IPS-NIHi11 (cell line): ENCODE data around the gene SFSWAP.

ENCODE experiments used
- DNase-seq: peaks from one replicate; pipeline ENCODE4 v3.0.0; 2012; ENCODE audit warnings: mixed read lengths, low spot score

Gene SFSWAP

GRCh38 chr12:131817241-131817640, 106.4 kb downstream of the SFSWAP start:
- no peak for DNase-seq

- DNase-seq: no peak
These were observed 108.1 kb downstream of the SFSWAP start for GRCh38 chr12:131818821-131819585.

- DNase-seq: no peak
These were observed 113.6 kb downstream of the SFSWAP start for GRCh38 chr12:131824450-131824849.

DNA sequence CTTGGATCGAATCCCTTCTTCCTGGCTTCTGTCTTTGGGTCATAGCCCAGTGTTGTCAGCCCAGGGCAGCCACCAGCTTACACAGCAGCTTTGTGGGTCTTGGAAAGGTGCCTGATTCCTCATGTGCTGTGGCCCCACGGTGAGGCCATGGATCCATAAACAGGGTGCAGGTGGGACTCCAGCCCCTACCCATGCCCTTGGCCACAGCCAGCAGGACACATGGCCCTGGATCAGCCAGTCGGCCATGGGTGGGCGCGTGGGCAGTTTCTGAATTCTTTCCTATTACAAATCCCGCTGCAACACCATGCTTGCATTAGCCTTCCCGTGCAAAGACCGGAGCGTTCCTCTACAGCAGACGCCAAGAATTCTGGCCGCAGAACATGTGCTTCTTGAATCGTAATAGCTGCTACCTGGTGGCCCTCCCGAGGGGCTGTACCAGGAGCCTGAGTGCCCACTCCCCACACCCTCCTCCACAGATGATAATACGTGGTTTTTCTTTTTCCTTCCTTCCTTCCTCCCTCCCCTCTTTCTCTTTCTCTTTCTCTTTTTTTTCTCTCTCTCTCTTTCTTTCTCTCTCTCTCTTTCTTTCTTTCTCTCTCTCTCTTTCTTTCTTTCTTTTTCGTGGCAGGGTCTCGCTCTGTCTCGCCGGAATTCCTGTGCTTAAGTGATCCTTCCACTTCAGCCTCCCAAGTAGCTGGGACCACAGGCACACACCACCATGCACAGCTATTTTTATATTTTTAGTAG, 114.4 kb downstream of the SFSWAP start:
- no peak for DNase-seq

DNA sequence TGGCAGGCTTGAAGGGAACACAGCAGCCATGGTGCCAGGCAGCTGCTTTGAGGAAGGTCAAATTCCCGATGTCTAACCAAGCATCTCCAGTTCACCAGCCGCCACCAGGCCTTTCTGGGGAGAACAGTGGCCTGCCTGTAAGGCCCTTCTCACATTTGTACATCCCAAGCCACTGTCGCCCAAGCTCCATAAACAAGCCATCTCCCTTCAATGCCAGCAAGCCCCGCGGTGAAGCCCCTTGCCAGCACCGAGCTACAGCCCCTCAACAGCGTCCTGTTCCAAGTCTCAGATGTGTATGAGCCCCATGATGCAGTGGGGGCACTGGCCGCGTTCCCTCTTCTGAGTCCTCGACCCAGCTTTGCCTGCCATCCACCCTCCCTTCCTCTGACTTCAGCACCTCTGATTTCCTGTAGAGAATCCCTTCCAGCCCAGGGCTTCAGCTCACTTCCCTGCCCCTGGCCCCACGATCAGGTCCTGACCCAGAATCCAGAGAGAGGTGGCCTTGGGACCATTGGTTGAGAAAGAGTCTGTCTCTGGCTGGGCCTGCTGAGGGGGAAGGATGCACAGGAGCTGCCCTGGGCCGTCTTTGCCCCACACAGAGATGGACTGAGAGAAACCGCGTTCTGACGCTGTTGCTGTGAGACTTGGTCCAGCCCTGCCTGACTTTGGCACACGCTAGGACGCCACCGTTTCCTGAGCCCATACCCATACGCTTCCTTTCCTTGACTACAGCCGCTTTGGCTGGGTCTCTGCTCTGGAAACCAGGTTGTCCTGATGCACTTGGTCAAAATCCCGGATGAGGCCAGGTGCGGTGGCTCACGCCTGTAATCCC, 115.4 kb downstream of the SFSWAP start:
- DNase-seq: no peak

- DNase-seq: peak; percentile 89
These were observed 117.2 kb downstream of the SFSWAP start, which contains the start of gene MMP17 for GRCh38 chr12:131827961-131828534. MMP17 (plus strand) TSS chr12:131828393; CDS start chr12:131828495, 102 bp downstream.

DNA sequence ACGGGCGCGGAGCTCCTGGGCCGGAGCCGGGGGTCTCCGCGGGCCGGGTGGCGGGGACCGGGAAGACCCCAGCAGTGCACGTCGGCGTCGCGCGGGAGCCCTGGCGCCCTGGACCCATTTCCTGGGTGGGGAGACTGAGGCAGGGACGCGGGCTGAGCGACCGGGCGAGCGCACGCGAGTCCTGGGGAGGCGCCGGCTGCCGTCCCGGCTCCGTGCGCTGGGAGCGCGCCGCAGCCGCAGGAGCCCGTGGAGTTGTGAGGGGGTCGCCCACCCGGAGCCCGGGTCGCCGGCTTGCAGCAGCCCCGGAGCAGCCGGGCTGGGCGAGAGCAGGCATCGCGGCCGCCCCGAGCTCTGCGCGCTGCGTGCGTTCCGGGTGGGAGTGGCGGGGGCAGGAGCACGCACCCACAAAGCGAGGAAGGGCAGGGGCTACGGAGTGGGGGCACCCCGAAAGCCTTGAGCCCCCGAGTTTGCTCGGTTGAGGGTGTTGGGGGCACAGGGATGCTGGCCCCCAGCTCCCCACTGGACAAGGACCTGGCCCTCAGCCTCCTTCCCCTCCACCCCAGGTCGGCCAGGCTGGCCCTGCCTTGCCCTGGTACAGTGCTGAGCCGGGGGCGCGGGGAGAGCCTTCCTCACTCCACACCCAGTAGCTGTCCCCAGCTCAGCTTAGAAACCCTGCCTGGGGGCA, 117.9 kb downstream of the SFSWAP start:
- DNase-seq: no peak

GRCh38 chr12:131829356-131829747, 118.5 kb downstream of the SFSWAP start:
- no peak for DNase-seq

GRCh38 chr12:131829791-131830334, 119.0 kb downstream of the SFSWAP start:
- no peak for DNase-seq

GRCh38 chr12:131830335-131830913, 119.5 kb downstream of the SFSWAP start:
- DNase-seq: peak; percentile 79

GRCh38 chr12:131830914-131831571, 120.2 kb downstream of the SFSWAP start:
- no peak for DNase-seq

DNA sequence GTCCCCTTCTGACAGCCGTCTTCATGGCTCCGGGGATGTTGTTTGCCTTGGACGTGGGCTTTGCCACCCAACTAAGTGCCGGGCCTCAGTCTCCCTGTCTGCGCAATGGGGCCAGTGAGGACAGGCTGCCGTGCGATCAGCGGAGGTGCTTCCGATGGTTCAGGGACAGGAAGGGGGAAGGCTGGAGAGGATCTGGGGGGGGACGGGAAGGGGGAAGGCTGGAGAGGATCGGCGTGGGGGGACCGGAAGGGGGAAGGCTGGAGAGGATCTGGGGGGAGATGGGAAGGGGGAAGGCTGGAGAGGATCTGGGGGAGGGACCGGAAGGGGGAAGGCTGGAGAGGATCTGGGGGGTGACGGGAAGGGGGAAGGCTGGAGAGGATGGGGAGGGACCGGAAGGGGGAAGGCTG, 120.7 kb downstream of the SFSWAP start:
- no peak for DNase-seq

- no peak for DNase-seq
These were observed 121.7 kb downstream of the SFSWAP start for GRCh38 chr12:131832321-131833231.

DNA sequence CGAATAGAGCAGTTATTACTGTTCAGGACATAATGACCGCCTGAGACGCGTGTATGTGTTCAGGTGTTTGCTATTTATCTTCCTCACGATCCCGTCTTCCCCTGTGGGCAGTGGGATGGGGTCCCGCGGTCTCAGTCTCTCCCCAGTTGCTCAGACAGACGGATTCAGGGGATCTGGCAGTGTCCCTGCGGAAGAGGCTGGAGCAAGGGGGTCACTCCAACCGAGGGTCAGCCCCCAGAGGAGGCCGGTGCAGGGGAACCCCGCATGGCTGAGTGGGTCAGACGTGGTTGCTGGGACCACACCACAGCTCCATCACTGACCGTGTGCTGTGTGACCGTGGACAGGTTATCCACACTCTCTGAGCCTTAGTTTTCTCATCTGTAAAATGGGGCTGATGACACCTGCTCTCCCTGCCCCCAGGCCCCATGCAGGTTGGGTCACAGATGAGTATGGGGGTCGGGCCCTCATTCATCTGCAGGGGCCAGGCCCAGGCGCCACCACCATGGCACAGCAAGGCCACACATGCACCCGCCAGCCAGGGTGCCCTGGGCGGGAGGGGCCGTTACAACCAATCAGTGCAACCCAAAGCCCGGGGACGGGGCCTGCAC, 122.5 kb downstream of the SFSWAP start:
- no peak for DNase-seq

GRCh38 chr12:131833896-131834641, 123.2 kb downstream of the SFSWAP start:
- no peak for DNase-seq

- DNase-seq: no peak
These were observed 124.1 kb downstream of the SFSWAP start for GRCh38 chr12:131834798-131835615.

- no peak for DNase-seq
These were observed 124.8 kb downstream of the SFSWAP start for GRCh38 chr12:131835616-131836171.
